Progenitor cell of endocrine pancreas (in vitro differentiated cells): ENCODE data around the gene SCFD2. TPM values are rescaled to one million over a fixed set of nuclear protein-coding genes. Genes with fewer than 3 reads are reported as not detected.
"Not testable (repeated sequence)": the region's sequence is repeated elsewhere in the genome, so short reads cannot be mapped to it uniquely, and the experiment has no call there.

Experiments
- DNase-seq: peaks from one replicate; pipeline ENCODE4 v3.0.0; 2021; ENCODE audit warnings: low spot score; ENCODE audit not compliant: unreplicated experiment
- H3K27ac Mint-ChIP-seq: 2 replicates; pipeline ENCODE4 v1.8.0; 2021; ENCODE audit warnings: mild to moderate bottlenecking, moderate library complexity, mixed read lengths
- H3K27me3 Mint-ChIP-seq: 2 replicates; pipeline ENCODE4 v1.8.0; 2021; ENCODE audit warnings: mixed read lengths
- H3K36me3 Mint-ChIP-seq: 2 replicates; pipeline ENCODE4 v1.8.0; 2022; ENCODE audit warnings: mixed read lengths; ENCODE audit not compliant: insufficient read depth
- H3K4me1 Mint-ChIP-seq: 2 replicates; pipeline ENCODE4 v1.8.0; 2021; ENCODE audit warnings: low read depth, mixed read lengths
- H3K4me3 Mint-ChIP-seq: 2 replicates; pipeline ENCODE4 v1.8.0; 2021; ENCODE audit warnings: low read depth, mild to moderate bottlenecking, moderate library complexity, mixed read lengths
- H3K9me3 Mint-ChIP-seq: 2 replicates; pipeline ENCODE4 v1.8.0; 2021; ENCODE audit warnings: low read depth, mixed read lengths
- total RNA-seq: library from RNA; stranded (reverse); gene quantifications from 2 replicates; pipeline ENCODE4 v1.2.1, GENCODE V29; 2021
- TF ChIP-seq, protein P1 (sequence below): fragments of 200-600 bp; sonication (generic); IDR thresholded peaks from one replicate; pipeline ENCODE4 v1.5.0; 2021; ENCODE audit warnings: antibody characterized with exemption, mild to moderate bottlenecking; ENCODE audit not compliant: unreplicated experiment

Gene SCFD2
- total RNA-seq, 1 donor from 2014 or later: 12.5 TPM

DNA sequence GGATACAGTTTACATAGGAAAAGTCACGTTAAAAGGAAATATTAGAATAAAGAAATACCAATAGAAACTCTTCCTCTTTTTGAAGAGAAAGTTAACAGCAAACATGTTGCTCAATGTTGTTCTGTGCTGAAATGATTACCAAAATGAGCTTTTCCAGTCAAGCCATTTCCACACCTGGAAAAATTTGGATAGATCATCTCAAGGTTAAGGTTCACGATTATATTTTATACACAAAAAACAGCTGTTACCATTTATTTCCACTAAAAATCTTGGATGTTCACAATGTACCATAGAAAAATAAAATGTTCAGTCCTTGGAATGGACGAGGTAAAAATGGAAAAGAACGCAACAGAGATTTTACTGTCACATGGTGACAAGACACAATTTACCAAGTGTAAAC is 218.7 kb downstream of the SCFD2 start:
- Mint-ChIP-seq H3K9me3 (no peaks in the 10 kb centered on the region), H3K4me1 (peaks cover 8% of the 10 kb centered on the region), H3K27ac (no peak overlapping the region), H3K36me3 (peaks cover 1% of the 10 kb centered on the region), H3K27me3 (no peaks in the 10 kb centered on the region), H3K4me3 (no peak overlapping the region)
- DNase-seq: no peak
- TF ChIP-seq, protein P1, sequence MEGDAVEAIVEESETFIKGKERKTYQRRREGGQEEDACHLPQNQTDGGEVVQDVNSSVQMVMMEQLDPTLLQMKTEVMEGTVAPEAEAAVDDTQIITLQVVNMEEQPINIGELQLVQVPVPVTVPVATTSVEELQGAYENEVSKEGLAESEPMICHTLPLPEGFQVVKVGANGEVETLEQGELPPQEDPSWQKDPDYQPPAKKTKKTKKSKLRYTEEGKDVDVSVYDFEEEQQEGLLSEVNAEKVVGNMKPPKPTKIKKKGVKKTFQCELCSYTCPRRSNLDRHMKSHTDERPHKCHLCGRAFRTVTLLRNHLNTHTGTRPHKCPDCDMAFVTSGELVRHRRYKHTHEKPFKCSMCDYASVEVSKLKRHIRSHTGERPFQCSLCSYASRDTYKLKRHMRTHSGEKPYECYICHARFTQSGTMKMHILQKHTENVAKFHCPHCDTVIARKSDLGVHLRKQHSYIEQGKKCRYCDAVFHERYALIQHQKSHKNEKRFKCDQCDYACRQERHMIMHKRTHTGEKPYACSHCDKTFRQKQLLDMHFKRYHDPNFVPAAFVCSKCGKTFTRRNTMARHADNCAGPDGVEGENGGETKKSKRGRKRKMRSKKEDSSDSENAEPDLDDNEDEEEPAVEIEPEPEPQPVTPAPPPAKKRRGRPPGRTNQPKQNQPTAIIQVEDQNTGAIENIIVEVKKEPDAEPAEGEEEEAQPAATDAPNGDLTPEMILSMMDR: no peak

DNA sequence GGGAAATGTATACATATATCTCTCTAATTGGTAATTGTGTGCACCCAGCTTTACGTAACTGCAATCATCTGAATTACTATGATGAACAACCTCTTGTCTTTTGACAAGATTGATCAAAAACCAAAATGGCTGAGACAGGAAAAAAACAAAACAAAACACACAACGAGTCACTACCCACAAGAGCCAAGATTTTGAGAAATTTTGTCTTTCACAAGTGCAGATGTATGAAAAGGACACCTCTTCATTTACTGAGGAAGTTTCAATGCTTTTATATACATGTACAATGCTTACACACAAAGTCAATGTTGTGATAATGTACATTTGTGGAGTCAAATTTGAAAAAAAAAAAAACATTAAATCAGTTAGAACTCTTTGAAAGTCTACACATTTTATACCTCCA is 224.6 kb downstream of the SCFD2 start:
- H3K36me3 Mint-ChIP-seq: peaks cover 6% of the 10 kb centered on the region
- no peak overlapping the region for H3K27ac Mint-ChIP-seq
- H3K27me3 Mint-ChIP-seq: no peaks in the 10 kb centered on the region
- no peak overlapping the region for H3K4me3 Mint-ChIP-seq
- peaks cover 1% of the 10 kb centered on the region for H3K4me1 Mint-ChIP-seq
- peaks cover 4% of the 10 kb centered on the region for H3K9me3 Mint-ChIP-seq
- no peak for DNase-seq
- TF ChIP-seq, protein P1: no peak

DNA sequence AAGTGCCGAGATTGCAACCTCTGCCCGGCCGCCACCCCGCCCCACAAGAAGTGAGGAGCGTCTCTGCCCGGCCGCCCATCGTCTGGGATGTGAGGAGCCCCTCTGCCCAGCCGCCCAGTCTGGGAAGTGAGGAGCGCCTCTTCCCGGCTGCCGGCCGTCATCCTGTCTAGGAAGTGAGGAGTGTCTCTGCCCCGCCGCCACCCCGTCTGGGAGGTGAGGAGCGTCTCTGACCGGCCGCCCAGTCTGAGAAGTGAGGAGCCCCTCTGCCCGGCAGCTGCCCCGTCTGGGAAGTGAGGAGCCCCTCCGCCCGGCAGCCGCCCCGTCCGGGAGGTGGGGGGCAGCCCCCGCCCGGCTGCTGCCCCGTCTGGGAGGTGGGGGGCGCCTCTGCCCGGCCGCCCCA is 226.6 kb downstream of the SCFD2 start:
- H3K36me3 Mint-ChIP-seq: not testable (repeated sequence)

DNA sequence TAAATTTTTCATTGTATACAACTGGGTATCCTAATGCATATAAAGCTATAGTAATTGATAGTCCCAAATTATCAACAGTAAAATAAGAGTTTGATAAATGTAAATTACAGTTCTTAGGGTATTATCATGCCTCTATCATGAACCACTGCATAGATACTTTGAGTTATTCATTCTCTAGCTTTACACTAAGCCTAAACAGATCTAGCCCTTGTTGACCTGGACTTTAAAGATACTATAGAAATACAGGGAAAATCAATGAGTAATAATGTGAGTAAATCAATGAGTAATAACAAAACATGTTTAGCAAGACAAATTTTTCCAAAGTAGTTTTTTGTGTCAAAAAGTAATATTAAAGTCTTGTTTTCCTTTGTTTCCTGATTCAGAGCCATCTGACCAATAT is 228.4 kb downstream of the SCFD2 start:
- peaks cover 6% of the 10 kb centered on the region for H3K36me3 Mint-ChIP-seq
- no peak overlapping the region for H3K4me3 Mint-ChIP-seq
- no peak for DNase-seq
- H3K9me3 Mint-ChIP-seq: peaks cover 4% of the 10 kb centered on the region
- no peak overlapping the region for H3K27ac Mint-ChIP-seq
- H3K27me3 Mint-ChIP-seq: no peaks in the 10 kb centered on the region
- TF ChIP-seq, protein P1: no peak
- H3K4me1 Mint-ChIP-seq: peaks cover 1% of the 10 kb centered on the region

More for the DNA sequence above, 226.6 kb downstream of the SCFD2 start:
- not testable (repeated sequence) for H3K27me3 Mint-ChIP-seq, H3K4me1 Mint-ChIP-seq, H3K27ac Mint-ChIP-seq, DNase-seq, H3K9me3 Mint-ChIP-seq, H3K4me3 Mint-ChIP-seq

DNA sequence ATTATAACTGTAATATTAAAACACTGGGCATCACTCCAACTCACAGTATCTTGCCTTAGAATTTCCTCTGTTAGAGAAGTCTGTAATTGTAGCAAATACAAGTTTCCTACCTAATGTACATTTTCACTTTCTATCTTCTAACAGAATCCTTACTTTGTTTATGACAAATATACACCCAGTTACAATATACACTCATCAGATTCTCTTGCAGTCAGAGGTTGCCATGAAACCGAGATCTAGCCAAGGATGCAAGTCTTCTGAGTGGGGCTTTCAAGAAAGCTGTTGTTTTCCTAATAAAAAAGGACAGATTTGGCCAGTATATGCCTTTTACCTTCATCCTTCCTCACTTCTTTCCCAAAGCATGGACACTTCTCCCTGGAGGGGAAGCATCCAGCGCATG is 228.9 kb downstream of the SCFD2 start:
- H3K4me1 Mint-ChIP-seq: peaks cover 1% of the 10 kb centered on the region

More for the DNA sequence above, 228.9 kb downstream of the SCFD2 start:
- Mint-ChIP-seq H3K36me3 (peaks cover 6% of the 10 kb centered on the region), H3K9me3 (peaks cover 4% of the 10 kb centered on the region), H3K4me3 (no peak overlapping the region), H3K27me3 (no peaks in the 10 kb centered on the region), H3K27ac (no peak overlapping the region)
- no peak for DNase-seq
- TF ChIP-seq, protein P1: no peak
